Chondrocyte (in vitro differentiated cells): ENCODE results near the gene ENTPD7. TPM values are rescaled to one million over a fixed set of nuclear protein-coding genes. Genes with fewer than 3 reads are reported as not detected.
"Not testable (repeated sequence)": the region's sequence is repeated elsewhere in the genome, so short reads cannot be mapped to it uniquely, and the experiment has no call there.

Experiments used
- DNase-seq: peaks from one replicate; pipeline ENCODE4 v3.0.0; 2021; ENCODE audit warnings: mixed read lengths, low spot score
- H3K27ac Mint-ChIP-seq: one replicate; pipeline ENCODE4 v1.8.0; 2021; ENCODE audit warnings: mild to moderate bottlenecking, moderate library complexity, mixed read lengths; ENCODE audit not compliant: unreplicated experiment
- H3K27me3 Mint-ChIP-seq: 2 replicates; pipeline ENCODE4 v1.8.0; 2021; ENCODE audit warnings: low read depth, mixed read lengths
- H3K36me3 Mint-ChIP-seq: 2 replicates; pipeline ENCODE4 v1.8.0; 2021; ENCODE audit warnings: low read depth, mixed read lengths
- H3K4me1 Mint-ChIP-seq: 2 replicates; pipeline ENCODE4 v1.8.0; 2021; ENCODE audit warnings: low read depth, mild to moderate bottlenecking, mixed read lengths
- H3K4me3 Mint-ChIP-seq: one replicate; pipeline ENCODE4 v1.8.0; 2021; ENCODE audit warnings: mild to moderate bottlenecking, moderate library complexity, mixed read lengths; ENCODE audit not compliant: unreplicated experiment
- H3K9me3 Mint-ChIP-seq: 2 replicates; pipeline ENCODE4 v1.8.0; 2021; ENCODE audit warnings: low read depth, mixed read lengths
- total RNA-seq: library from RNA; stranded (reverse); gene quantifications from 3 replicates; pipeline ENCODE4 v1.2.1, GENCODE V29; 2021
- TF ChIP-seq, protein P1 (sequence below): fragments of 200-600 bp; sonication (generic); IDR thresholded peaks from 2 replicates; pipeline ENCODE4 v1.5.0; 2021; ENCODE audit warnings: antibody characterized with exemption, mild to moderate bottlenecking, moderate library complexity

Gene ENTPD7
- total RNA-seq, 1 donor from 2014 or later = 28.8 TPM

DNA sequence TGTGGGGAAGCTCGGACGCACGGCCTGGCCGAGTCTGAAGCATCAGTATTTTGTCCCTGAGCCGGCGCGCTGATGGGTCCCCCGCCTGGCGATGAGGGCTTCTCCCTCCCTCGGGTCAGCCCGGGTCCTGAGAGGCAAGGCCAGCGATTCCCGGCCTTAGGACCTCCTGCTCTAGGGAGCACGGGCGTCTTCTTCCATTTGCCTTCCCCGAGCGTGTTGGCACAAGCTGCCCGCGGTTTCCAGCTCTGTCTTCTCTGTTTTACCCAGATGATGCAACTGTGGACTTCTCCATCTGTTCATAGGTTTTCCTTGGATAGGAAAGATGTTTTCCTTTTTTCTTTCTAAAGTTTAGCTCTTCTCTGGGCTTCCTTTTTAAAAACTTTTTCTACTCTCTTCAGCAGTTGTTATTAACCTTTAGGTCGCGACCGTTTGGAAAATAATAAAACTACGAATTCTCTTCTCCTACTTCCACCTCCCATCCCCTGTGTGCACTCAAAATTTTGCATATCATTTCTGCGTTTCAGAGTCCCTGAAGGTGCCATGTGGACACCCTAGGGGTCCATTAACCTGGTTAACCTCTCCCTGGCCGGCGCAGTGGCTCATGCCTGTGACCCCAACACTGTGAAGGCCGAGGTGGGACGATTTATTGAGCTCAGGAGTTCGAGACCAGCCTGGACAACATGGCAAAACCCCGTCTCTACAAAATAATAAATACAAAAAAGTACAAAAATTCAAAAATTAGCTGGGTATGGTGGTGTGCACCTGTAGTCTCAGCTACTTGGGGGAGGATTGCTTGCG lies 37.7 kb upstream of the ENTPD7 start:
- Mint-ChIP-seq H3K9me3 (no peaks in the 10 kb centered on the region), H3K4me1 (peaks cover 33% of the 10 kb centered on the region), H3K36me3 (no peaks in the 10 kb centered on the region), H3K4me3 (peak overlapping the region; percentile 79), H3K27ac (peak overlapping the region; percentile 97), H3K27me3 (no peaks in the 10 kb centered on the region)
- DNase-seq = no peak
- TF ChIP-seq, protein P1, sequence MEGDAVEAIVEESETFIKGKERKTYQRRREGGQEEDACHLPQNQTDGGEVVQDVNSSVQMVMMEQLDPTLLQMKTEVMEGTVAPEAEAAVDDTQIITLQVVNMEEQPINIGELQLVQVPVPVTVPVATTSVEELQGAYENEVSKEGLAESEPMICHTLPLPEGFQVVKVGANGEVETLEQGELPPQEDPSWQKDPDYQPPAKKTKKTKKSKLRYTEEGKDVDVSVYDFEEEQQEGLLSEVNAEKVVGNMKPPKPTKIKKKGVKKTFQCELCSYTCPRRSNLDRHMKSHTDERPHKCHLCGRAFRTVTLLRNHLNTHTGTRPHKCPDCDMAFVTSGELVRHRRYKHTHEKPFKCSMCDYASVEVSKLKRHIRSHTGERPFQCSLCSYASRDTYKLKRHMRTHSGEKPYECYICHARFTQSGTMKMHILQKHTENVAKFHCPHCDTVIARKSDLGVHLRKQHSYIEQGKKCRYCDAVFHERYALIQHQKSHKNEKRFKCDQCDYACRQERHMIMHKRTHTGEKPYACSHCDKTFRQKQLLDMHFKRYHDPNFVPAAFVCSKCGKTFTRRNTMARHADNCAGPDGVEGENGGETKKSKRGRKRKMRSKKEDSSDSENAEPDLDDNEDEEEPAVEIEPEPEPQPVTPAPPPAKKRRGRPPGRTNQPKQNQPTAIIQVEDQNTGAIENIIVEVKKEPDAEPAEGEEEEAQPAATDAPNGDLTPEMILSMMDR = no peak

DNA sequence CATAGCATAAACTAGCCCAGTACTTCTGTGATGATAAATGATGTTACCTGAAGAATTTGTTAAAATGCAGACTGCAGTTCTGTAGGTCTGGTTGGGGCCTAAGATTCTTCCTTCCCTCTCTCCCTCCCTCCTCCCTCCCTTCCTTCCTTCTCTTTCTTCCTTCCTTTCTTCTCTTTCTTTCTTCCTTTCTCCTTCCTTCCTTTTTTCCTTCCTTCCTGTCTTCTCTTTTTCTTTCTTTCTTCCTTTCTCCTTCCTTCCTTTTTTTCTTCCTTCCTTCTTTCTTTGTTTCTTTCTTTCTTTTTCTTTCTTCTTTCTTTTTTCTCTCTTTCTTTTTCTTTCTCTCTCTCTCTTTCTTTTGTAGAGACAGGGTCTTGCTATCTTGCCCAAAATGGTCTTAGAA lies 35.4 kb upstream of the ENTPD7 start:
- no peaks in the 10 kb centered on the region for H3K36me3 Mint-ChIP-seq
- H3K4me1 Mint-ChIP-seq = peaks cover 16% of the 10 kb centered on the region
- H3K27ac Mint-ChIP-seq = no peak overlapping the region
- H3K27me3 Mint-ChIP-seq = no peaks in the 10 kb centered on the region
- DNase-seq = no peak
- H3K4me3 Mint-ChIP-seq = no peak overlapping the region
- TF ChIP-seq, protein P1 = no peak
- H3K9me3 Mint-ChIP-seq = no peaks in the 10 kb centered on the region

DNA sequence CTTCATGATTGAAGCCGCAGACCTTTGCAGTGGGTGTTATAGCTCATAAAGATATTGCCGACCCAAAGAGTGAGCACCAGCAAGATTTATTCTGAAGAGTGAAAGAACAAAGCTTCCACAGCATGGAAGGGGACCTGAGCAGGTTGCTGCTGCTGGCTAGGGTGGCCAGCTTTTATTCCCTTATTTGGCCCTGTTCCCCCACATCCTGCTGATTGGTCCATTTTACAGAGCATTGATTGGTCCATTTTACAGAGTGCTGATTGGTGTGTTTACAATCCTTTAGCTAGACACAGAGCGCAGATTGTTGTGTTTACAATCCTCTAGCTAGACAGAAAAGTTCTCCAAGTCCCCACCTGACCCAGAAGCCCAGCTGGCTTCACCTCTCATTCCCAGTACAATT lies 34.2 kb upstream of the ENTPD7 start:
- H3K9me3 Mint-ChIP-seq, H3K27me3 Mint-ChIP-seq, H3K4me3 Mint-ChIP-seq, H3K27ac Mint-ChIP-seq, DNase-seq, H3K36me3 Mint-ChIP-seq: not testable (repeated sequence)
- peaks cover 11% of the 10 kb centered on the region for H3K4me1 Mint-ChIP-seq

DNA sequence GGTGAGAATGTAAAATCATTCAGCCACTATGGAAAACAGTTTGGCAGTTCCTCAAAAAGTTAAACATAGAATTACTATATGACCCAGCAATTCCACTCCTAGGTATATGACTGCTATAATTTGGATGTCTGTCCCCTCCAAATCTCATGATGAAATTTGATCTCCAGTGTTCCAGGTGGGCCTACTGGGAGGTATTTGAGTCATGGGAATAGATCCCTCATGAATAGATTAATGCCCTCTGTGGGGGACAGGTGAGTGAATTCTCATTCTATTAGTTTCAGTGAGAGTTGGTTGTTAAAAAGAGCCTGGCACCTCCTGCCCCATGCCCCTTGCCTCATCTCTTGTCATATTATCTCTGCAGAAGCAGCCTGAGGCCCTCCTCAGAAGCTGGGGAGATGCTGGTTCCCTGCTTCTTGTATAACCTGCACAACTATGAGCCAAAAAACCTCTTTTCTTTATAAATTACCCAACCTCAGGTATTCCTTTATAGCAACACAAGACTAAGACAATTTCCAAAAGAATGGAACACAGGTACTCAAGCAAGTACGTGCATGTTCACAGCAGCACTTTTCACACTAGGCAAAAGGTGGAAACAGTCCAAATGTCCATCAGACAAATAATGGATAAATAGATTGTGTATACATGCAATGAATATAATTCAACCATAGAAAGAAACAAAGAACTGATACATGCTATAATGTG lies 30.2 kb upstream of the ENTPD7 start:
- Mint-ChIP-seq H3K4me3 (no peak overlapping the region), H3K36me3 (no peaks in the 10 kb centered on the region), H3K27ac (no peak overlapping the region), H3K4me1 (no peaks in the 10 kb centered on the region), H3K27me3 (peaks cover 6% of the 10 kb centered on the region), H3K9me3 (no peaks in the 10 kb centered on the region)
- TF ChIP-seq, protein P1 = no peak
- DNase-seq = no peak

DNA sequence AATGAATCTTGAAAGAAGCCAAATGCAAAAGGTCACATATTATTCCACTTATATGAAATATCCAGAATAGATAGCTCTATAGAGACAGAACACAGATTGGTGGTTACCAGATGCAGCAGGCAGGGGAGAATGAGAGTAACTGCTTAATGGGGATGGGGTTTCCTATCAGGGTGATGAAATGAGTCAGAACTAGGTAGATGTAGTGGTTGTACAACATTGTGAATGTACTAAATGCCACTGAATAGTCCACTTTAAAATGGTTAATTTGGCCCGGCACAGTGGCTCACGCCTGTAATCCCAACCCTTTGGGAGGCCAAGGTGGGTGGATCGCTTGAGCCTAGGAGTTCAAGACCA lies 29.7 kb upstream of the ENTPD7 start:
- H3K27ac Mint-ChIP-seq = no peak overlapping the region
- H3K4me3 Mint-ChIP-seq = no peak overlapping the region
- peaks cover 3% of the 10 kb centered on the region for H3K9me3 Mint-ChIP-seq
- TF ChIP-seq, protein P1 = no peak
- DNase-seq = no peak
- peaks cover 10% of the 10 kb centered on the region for H3K27me3 Mint-ChIP-seq
- H3K36me3 Mint-ChIP-seq = no peaks in the 10 kb centered on the region
- no peaks in the 10 kb centered on the region for H3K4me1 Mint-ChIP-seq
